ENCODE results near the gene TMEM131.

TMEM131 gene

GRCh38 chr2:97707362-97708047 is 288.2 kb downstream of the TMEM131 start:
- DNase-seq (ENCODE audit: low spot score), result no peak

GRCh38 chr2:97706708-97707345 is 288.9 kb downstream of the TMEM131 start:
- DNase-seq (ENCODE audit: low spot score), result no peak
